Omental fat pad (tissue), 4 donors: ENCODE data around the gene CLASP1. TPM values are rescaled to one million over a fixed set of nuclear protein-coding genes. Genes with fewer than 3 reads are reported as not detected.

ENCODE experiments used
- ATAC-seq: fragments of 150-250 bp; one replicate; pipeline ENCODE4 v1.9.1; 2016; ENCODE audit warnings: mild to moderate bottlenecking, moderate library complexity; ENCODE audit not compliant: low FRiP score
- DNase-seq: peaks from one replicate; pipeline ENCODE4 v3.0.0-alpha.2; 2019; ENCODE audit warnings: low spot score
- CTCF ChIP-seq, 3 donors: fragments of 450-650 bp; IDR thresholded peaks; one replicate each; pipeline ENCODE4 v1.5.1; 2016 to 2017; ENCODE audit warnings: antibody characterized with exemption in 3 of 3, mild to moderate bottlenecking in 3 of 3, moderate library complexity in 2 of 3
- total RNA-seq, 4 donors: library from RNA; depleted of rRNA; stranded (reverse); fragments of >200 nt; gene quantifications; one replicate each; pipeline ENCODE4 v1.1.0, GENCODE V29; 2016

CLASP1 gene
- total RNA-seq, 4 donors from 2014 or later, result 56.2 to 114 (median 64.5) TPM

DNA sequence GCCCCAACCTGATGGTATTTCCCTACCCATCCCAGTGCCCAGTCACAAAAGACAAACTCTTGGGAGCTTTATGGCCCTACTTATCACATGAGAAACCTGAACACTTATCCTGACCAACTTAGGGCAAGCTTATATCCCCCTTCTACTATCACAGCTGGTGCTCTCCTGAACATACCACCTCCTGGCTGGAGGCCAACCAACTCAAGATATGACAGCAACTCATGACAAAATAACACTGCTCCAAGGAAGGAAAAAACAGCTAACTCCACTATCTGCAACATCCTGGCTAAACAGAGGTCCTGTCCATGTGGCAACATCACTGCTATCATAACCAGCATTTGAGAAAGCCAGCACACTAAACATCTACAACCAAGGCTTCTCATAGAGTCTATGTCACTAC lies 20.9 kb upstream of the CLASP1 start:
- no peak for DNase-seq
- no peak for TF ChIP-seq CTCF (IDR thresholded peaks at IDR 0.05)

GRCh38 chr2:121667618-121668017 lies 18.4 kb upstream of the CLASP1 start:
- DNase-seq, result no peak
- no peak for ATAC-seq
- no peak for TF ChIP-seq CTCF (IDR thresholded peaks at IDR 0.05)

More for the DNA sequence above, 20.9 kb upstream of the CLASP1 start:
- no peak for ATAC-seq

- no peak for ATAC-seq
- DNase-seq, result no peak
- TF ChIP-seq CTCF (IDR thresholded peaks at IDR 0.05), result no peak
Observed at GRCh38 chr2:121666042-121666441, 16.8 kb upstream of the CLASP1 start.

- DNase-seq (no peak), ATAC-seq (no peak)
- TF ChIP-seq CTCF (IDR thresholded peaks at IDR 0.05), result no peak
Observed at GRCh38 chr2:121665504-121665903, 16.2 kb upstream of the CLASP1 start.

- TF ChIP-seq CTCF (IDR thresholded peaks at IDR 0.05), result no peak
- ATAC-seq (no peak), DNase-seq (no peak)
Observed at GRCh38 chr2:121664713-121665112, 15.5 kb upstream of the CLASP1 start.

- no peak for TF ChIP-seq CTCF (IDR thresholded peaks at IDR 0.05)
- ATAC-seq (no peak), DNase-seq (no peak)
Observed at GRCh38 chr2:121664086-121664485, 14.8 kb upstream of the CLASP1 start.

- DNase-seq, result no peak
- no peak for ATAC-seq
- TF ChIP-seq CTCF (IDR thresholded peaks at IDR 0.05), result no peak
Observed at GRCh38 chr2:121663434-121663833, 14.2 kb upstream of the CLASP1 start.
